IMR-90 (cell line): ENCODE measurements around the gene ATPAF2. TPM values are rescaled to one million over a fixed set of nuclear protein-coding genes. Genes with fewer than 3 reads are reported as not detected.
A peak's percentile ranks its signal among the peaks of the same experiment; 100 is the strongest.

Experiments used
- ATAC-seq: fragments of 200-7000 bp; cut with Tn5 transposase; 2 replicates; pipeline ENCODE4 v1.9.1; 2020; ENCODE audit warnings: low read depth, mild to moderate bottlenecking, moderate library complexity
- BruUV-seq: library from RNA; stranded (reverse); fragments of 400-500 nt; replicated peaks from 2 replicates; lab custom pipeline; 2021; lab: Mats Ljungman, UMichigan
- CTCF ChIA-PET: fragments of 300-600 bp; formaldehyde crosslinking; extraction: SDS; loops from one replicate; lab custom pipeline; 2021; ENCODE audit warnings: antibody characterized with exemption; lab: Yijun Ruan, JAX
- POLR2A ChIA-PET: fragments of 300-600 bp; sonication (Branson Sonifier 250); formaldehyde crosslinking; loops from one replicate; lab custom pipeline; 2022; ENCODE audit warnings: antibody characterized with exemption; ENCODE audit not compliant: unreplicated experiment; lab: Charles Lee
- DNase-seq: peaks from one replicate; pipeline ENCODE4 v3.0.0; 2013
- H2AFZ ChIP-seq: replicated peaks from 2 replicates; pipeline ENCODE3; 2013; ENCODE audit warnings: low read length, mild to moderate bottlenecking; ENCODE audit not compliant: poor library complexity
- H2AK5ac ChIP-seq: 2 replicates; pipeline ENCODE4 v1.6.1; 2013; ENCODE audit warnings: low read depth, low read length, inconsistent platforms
- H2AK9ac ChIP-seq: replicated peaks from 2 replicates; pipeline ENCODE3; 2013; ENCODE audit warnings: mild to moderate bottlenecking, low read depth, low read length, moderate library complexity; ENCODE audit not compliant: poor library complexity
- H2BK120ac ChIP-seq: 2 replicates; pipeline ENCODE4 v1.6.1; 2013; ENCODE audit warnings: low read depth, low read length, inconsistent platforms
- H2BK15ac ChIP-seq: 3 replicates; pipeline ENCODE4 v1.6.1; 2013; ENCODE audit warnings: low read depth, low read length, inconsistent platforms
- H2BK20ac ChIP-seq: 2 replicates; pipeline ENCODE4 v1.6.1; 2013; ENCODE audit warnings: low read depth, mild to moderate bottlenecking, inconsistent platforms, low read length, moderate library complexity
- H2BK5ac ChIP-seq: 2 replicates; pipeline ENCODE4 v1.6.1; 2013; ENCODE audit warnings: mild to moderate bottlenecking, low read depth, low read length, inconsistent platforms; ENCODE audit not compliant: poor library complexity, severe bottlenecking
- H3K14ac ChIP-seq: replicated peaks from 2 replicates; pipeline ENCODE4 v1.6.1; 2013; ENCODE audit warnings: low read depth, low read length, inconsistent platforms
- H3K18ac ChIP-seq: 2 replicates; pipeline ENCODE4 v1.6.1; 2013; ENCODE audit warnings: low read depth, low read length, control low read depth
- H3K23ac ChIP-seq: 2 replicates; pipeline ENCODE4 v1.6.1; 2013; ENCODE audit warnings: low read depth, low read length, inconsistent platforms
- H3K27ac ChIP-seq: 2 replicates; pipeline ENCODE4 v1.5.1; 2013; ENCODE audit warnings: mild to moderate bottlenecking, control low read depth, low read length; ENCODE audit not compliant: insufficient read depth
- H3K27me3 ChIP-seq: 2 replicates; pipeline ENCODE4 v1.6.1; 2013; ENCODE audit warnings: low read length; ENCODE audit not compliant: control insufficient read depth, insufficient read depth
- H3K36me3 ChIP-seq: 2 replicates; pipeline ENCODE4 v1.6.1; 2013; ENCODE audit warnings: low read length, mixed read lengths; ENCODE audit not compliant: control insufficient read depth, insufficient read depth
- H3K4ac ChIP-seq: 2 replicates; pipeline ENCODE4 v1.6.1; 2013; ENCODE audit warnings: low read depth, low read length, inconsistent platforms
- H3K4me1 ChIP-seq: 2 replicates; pipeline ENCODE4 v1.6.1; 2013; ENCODE audit warnings: low read length, mixed read lengths; ENCODE audit not compliant: control insufficient read depth, insufficient read depth
- H3K4me2 ChIP-seq: 2 replicates; pipeline ENCODE4 v1.6.1; 2013; ENCODE audit warnings: low read depth, mild to moderate bottlenecking, control low read depth, low read length, moderate library complexity
- H3K4me3 ChIP-seq: 2 replicates; pipeline ENCODE4 v1.5.1; 2013; ENCODE audit warnings: low read depth, mild to moderate bottlenecking, control low read depth, low read length, moderate library complexity; ENCODE audit not compliant: insufficient read depth
- H3K56ac ChIP-seq: 2 replicates; pipeline ENCODE4 v1.6.1; 2013; ENCODE audit warnings: low read length, inconsistent platforms; ENCODE audit not compliant: insufficient read depth; ENCODE audit errors: extremely low read depth
- H3K79me1 ChIP-seq, 2 experiments: 2 replicates each; pipeline ENCODE4 v1.6.1; 2013; ENCODE audit warnings: low read length in 2 of 2, inconsistent platforms in 1 of 2, low read depth in 1 of 2
- H3K9ac ChIP-seq: 2 replicates; pipeline ENCODE4 v1.6.1; 2013; ENCODE audit warnings: low read depth, low read length, control low read depth
- H3K9me1 ChIP-seq: 2 replicates; pipeline ENCODE4 v1.6.1; 2013; ENCODE audit warnings: low read length, inconsistent platforms; ENCODE audit not compliant: insufficient read depth
- H3K9me3 ChIP-seq: 2 replicates; pipeline ENCODE4 v1.6.1; 2013; ENCODE audit warnings: low read length; ENCODE audit not compliant: control insufficient read depth, insufficient read depth
- H4K20me1 ChIP-seq: 2 replicates; pipeline ENCODE4 v1.6.1; 2013; ENCODE audit warnings: low read length, inconsistent platforms; ENCODE audit not compliant: insufficient read depth
- H4K5ac ChIP-seq: 2 replicates; pipeline ENCODE4 v1.6.1; 2013; ENCODE audit warnings: mild to moderate bottlenecking, low read depth, low read length, control low read depth
- H4K8ac ChIP-seq, 2 experiments: 2 replicates each; pipeline ENCODE4 v1.6.1; 2013; ENCODE audit warnings: low read depth in 2 of 2, low read length in 2 of 2, control low read depth in 1 of 2, inconsistent platforms in 1 of 2
- H4K91ac ChIP-seq: 2 replicates; pipeline ENCODE4 v1.6.1; 2013; ENCODE audit warnings: low read depth, low read length, inconsistent platforms; ENCODE audit not compliant: insufficient read depth
- NFE2L2 ChIP-seq: fragments of 150-350 bp; IDR thresholded peaks from 2 replicates; pipeline ENCODE4 v1.6.1; 2016; ENCODE audit warnings: low read depth, mild to moderate bottlenecking, low read length
- SMC3 ChIP-seq: fragments of 150-350 bp; IDR thresholded peaks from 2 replicates; pipeline ENCODE4 v1.6.1; 2016; ENCODE audit warnings: low read depth, mild to moderate bottlenecking, antibody characterized with exemption, low read length, moderate library complexity
- USF2 ChIP-seq: fragments of 150-350 bp; IDR thresholded peaks from 2 replicates; pipeline ENCODE4 v1.6.1; 2017; ENCODE audit warnings: mild to moderate bottlenecking, antibody characterized with exemption, low read length, low read depth
- WGBS, 2 experiments: methylation state at CpG; one replicate each; pipeline versions ENCODE4 v1.1.5 to v1.1.7; 2013; ENCODE audit warnings: missing lambda C conversion rate in 2 of 2; ENCODE audit not compliant: insufficient read length in 1 of 2; ENCODE audit errors: extremely low coverage in 2 of 2; 5-methylcytosine and 5-hydroxymethylcytosine counted together
- dilution Hi-C: fragments of 300-500 bp; cut with HindIII; formaldehyde crosslinking; loops from one replicate; pipeline ENCODE4 v1.14.3; 2018; ENCODE audit warnings: low sequenced_read_pairs; ENCODE audit not compliant: unreplicated experiment
- in situ Hi-C: fragments of 300-500 bp; cut with MboI; formaldehyde crosslinking; loops from 3 replicates; pipeline ENCODE4 v1.14.3; 2019; ENCODE audit warnings: low sequenced_read_pairs, inconsistent platforms, mixed read lengths
- intact Hi-C: fragments of 100-400 bp; cut with micrococcal nuclease; formaldehyde crosslinking; loops from 2 replicates; pipeline ENCODE4 v1.10.0; 2022
- polyA plus RNA-seq, 3 experiments: library from polyadenylated mRNA; depleted of rRNA; stranded (reverse); fragments of >200 nt; gene quantifications; 2 replicates each; pipeline ENCODE4 v1.2.3, GENCODE V29; 2012; ENCODE audit warnings: low replicate concordance in 1 of 3
- total RNA-seq: library from RNA; depleted of rRNA; stranded (reverse); fragments of >200 nt; gene quantifications from 2 replicates; pipeline ENCODE4 v1.2.3, GENCODE V29; 2012

Gene ATPAF2
- total and polyA plus RNA-seq, 2 of the 4 experiments (the other 2 are of a cell fraction): 19.5 to 27.6 TPM

GRCh38 chr17:18038149-18038850 lies 668 bp downstream of the ATPAF2 start:
- Histone ChIP-seq H3K4me2 (peak overlapping the region; percentile 82), H3K23ac (peak overlapping the region; percentile 50), H3K4ac (peak overlapping the region; percentile 88), H2BK20ac (no peak overlapping the region), H3K9me1 (peaks cover 7% of the 10 kb centered on the region), H3K36me3 (no peaks in the 10 kb centered on the region), H4K5ac (no peak overlapping the region), H2AK5ac (no peak overlapping the region), H3K27me3 (no peaks in the 10 kb centered on the region), H4K20me1 (peaks cover 5% of the 10 kb centered on the region; the same call in 1 of the 2 replicates), H3K18ac (no peak overlapping the region), H3K56ac (no peak overlapping the region), H2AFZ (peak overlapping the region; percentile 98), H2AK9ac (peak overlapping the region; percentile 71), H3K9ac (peak overlapping the region; percentile 84), H3K79me1 (peaks cover 35 to 67% of the 10 kb centered on the region in 2 experiments), H3K9me3 (no peaks in the 10 kb centered on the region), H2BK120ac (no peak overlapping the region), H3K14ac (0 out of 2 replicates have a peak overlapping the region, but pooled peaks have one; percentile 36), H3K4me3 (peak overlapping the region; percentile 66), H2BK5ac (no peak overlapping the region), H4K8ac (peak overlapping the region; percentile 41 to 91; a peak in 2 of 4 replicates), H4K91ac (no peak overlapping the region), H3K27ac (peak overlapping the region; percentile 78; the same call in 1 of the 2 replicates), H2BK15ac (no peak overlapping the region), H3K4me1 (peaks cover 14% of the 10 kb centered on the region)
- no peak for TF ChIP-seq SMC3
- TF ChIP-seq NFE2L2: no peak
- no peak for TF ChIP-seq USF2
- dilution Hi-C loops: no loop called here
- no TSS peak for BruUV-seq
- ATAC-seq (no peak), DNase-seq (peak; percentile 16)
- intact Hi-C loops: loop anchor here (10.0 kb wide), 1 partner anchor 683 kb away; no protein-coding TSS in a partner anchor
- ChIA-PET POLR2A (no interaction called here), CTCF (no interaction called here)
- WGBS, 2 experiments: 5% methylated on average over 9 of the region's 13 CpGs; no CpG with 5 or more reads in 1 of the 2 experiments
- in situ Hi-C loops: loop anchor here (10.0 kb wide), 1 partner anchor 353 kb away; the partner anchor contains the start of gene RAI1
